OCI-LY7 (cell line): ENCODE data around the gene POU6F2.

Experiments
- EZH2phosphoT487 ChIP-seq: fragments of 200-600 bp; sonication (generic); IDR thresholded peaks from 2 replicates; pipeline ENCODE4 v1.6.1; 2018; ENCODE audit warnings: low read depth, borderline replicate concordance, mild to moderate bottlenecking, mixed run types, antibody characterized with exemption, low read length, moderate library complexity, mixed read lengths
- TF ChIP-seq, protein P1 (sequence below): fragments of 200-600 bp; sonication (generic); conservative IDR thresholded peaks from 2 replicates; pipeline ENCODE4 v1.5.1; 2014; ENCODE audit warnings: mild to moderate bottlenecking, antibody characterized with exemption, low read length, moderate library complexity, mixed read lengths

DNA sequence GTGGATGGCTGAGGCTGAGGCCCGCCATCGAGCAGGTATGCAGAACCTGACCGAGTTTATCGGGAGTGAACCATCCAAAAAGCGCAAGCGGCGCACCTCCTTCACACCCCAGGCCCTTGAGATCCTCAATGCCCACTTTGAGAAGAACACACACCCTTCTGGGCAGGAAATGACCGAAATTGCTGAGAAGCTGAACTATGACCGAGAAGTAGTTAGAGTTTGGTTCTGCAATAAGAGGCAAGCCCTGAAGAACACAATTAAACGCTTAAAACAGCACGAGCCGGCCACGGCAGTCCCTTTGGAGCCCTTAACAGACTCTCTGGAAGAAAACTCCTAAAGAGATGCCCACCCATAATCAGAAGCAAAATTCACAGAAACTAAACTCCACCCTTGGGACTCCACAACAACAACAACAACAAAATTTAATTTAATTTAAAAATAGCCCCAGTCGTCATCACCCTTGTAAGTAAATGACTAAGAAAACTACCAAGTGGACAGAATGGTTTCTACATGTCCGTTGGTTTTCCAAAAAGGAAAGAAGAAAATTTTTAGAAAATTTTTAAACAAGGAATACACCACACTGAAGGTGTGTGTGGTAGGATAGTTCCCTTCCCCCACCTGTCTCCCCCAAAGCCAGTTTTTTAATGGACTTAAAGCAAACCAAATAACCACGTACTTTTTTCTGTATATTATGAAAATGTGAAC, 486.8 kb downstream of the POU6F2 start:
- TF ChIP-seq, protein P1, sequence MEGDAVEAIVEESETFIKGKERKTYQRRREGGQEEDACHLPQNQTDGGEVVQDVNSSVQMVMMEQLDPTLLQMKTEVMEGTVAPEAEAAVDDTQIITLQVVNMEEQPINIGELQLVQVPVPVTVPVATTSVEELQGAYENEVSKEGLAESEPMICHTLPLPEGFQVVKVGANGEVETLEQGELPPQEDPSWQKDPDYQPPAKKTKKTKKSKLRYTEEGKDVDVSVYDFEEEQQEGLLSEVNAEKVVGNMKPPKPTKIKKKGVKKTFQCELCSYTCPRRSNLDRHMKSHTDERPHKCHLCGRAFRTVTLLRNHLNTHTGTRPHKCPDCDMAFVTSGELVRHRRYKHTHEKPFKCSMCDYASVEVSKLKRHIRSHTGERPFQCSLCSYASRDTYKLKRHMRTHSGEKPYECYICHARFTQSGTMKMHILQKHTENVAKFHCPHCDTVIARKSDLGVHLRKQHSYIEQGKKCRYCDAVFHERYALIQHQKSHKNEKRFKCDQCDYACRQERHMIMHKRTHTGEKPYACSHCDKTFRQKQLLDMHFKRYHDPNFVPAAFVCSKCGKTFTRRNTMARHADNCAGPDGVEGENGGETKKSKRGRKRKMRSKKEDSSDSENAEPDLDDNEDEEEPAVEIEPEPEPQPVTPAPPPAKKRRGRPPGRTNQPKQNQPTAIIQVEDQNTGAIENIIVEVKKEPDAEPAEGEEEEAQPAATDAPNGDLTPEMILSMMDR, result no peak
- no peak for TF ChIP-seq EZH2phosphoT487
